Smooth muscle cell (in vitro differentiated cells): ENCODE data around the gene CHCHD6. TPM values are rescaled to one million over a fixed set of nuclear protein-coding genes. Genes with fewer than 3 reads are reported as not detected.

ENCODE experiments used
- DNase-seq: peaks from one replicate; lab custom pipeline; 2025; ENCODE audit not compliant: unreplicated experiment; lab: John Stamatoyannopoulos, UW
- H2AFZ ChIP-seq: fragments of 200-600 bp; sonication (generic); 2 replicates; pipeline ENCODE4 v1.6.0; 2016; ENCODE audit warnings: antibody characterized with exemption, low read depth, mild to moderate bottlenecking
- H3F3A ChIP-seq: fragments of 200-600 bp; sonication (generic); 2 replicates; pipeline ENCODE4 v1.6.0; 2017; ENCODE audit warnings: antibody characterized with exemption, low read depth
- H3K27ac ChIP-seq: fragments of 200-600 bp; sonication (generic); 2 replicates; pipeline ENCODE4 v1.5.1; 2016; ENCODE audit warnings: low read depth, mild to moderate bottlenecking
- H3K27me3 ChIP-seq: fragments of 200-600 bp; sonication (generic); 2 replicates; pipeline ENCODE4 v1.6.1; 2016; ENCODE audit warnings: low read depth, mild to moderate bottlenecking
- H3K36me3 ChIP-seq: fragments of 200-600 bp; sonication (generic); 2 replicates; pipeline ENCODE4 v1.5.1; 2016; ENCODE audit warnings: low read depth
- H3K4me1 ChIP-seq: fragments of 200-600 bp; sonication (generic); 2 replicates; pipeline ENCODE4 v1.5.1; 2016; ENCODE audit warnings: low read depth
- H3K4me2 ChIP-seq: fragments of 200-600 bp; sonication (generic); 2 replicates; pipeline ENCODE4 v1.6.0; 2016; ENCODE audit warnings: mild to moderate bottlenecking
- H3K4me3 ChIP-seq: fragments of 200-600 bp; sonication (generic); 2 replicates; pipeline ENCODE4 v1.5.1; 2016; ENCODE audit warnings: mild to moderate bottlenecking
- H3K79me2 ChIP-seq: fragments of 200-600 bp; sonication (generic); 2 replicates; pipeline ENCODE4 v1.6.0; 2016; ENCODE audit warnings: low read depth, mild to moderate bottlenecking
- H3K9ac ChIP-seq: fragments of 200-600 bp; sonication (generic); 2 replicates; pipeline ENCODE4 v1.6.0; 2016; ENCODE audit warnings: low read depth
- H3K9me3 ChIP-seq: fragments of 200-600 bp; sonication (generic); replicated peaks from 2 replicates; pipeline ENCODE4 v1.5.1; 2016; ENCODE audit warnings: low read depth
- H4K20me1 ChIP-seq: fragments of 200-600 bp; sonication (generic); 2 replicates; pipeline ENCODE4 v1.6.0; 2016; ENCODE audit warnings: low read depth
- CTCF ChIP-seq: fragments of 200-600 bp; sonication (generic); IDR thresholded peaks from 2 replicates; pipeline ENCODE4 v1.5.1; 2017; ENCODE audit warnings: borderline replicate concordance, mild to moderate bottlenecking, antibody characterized with exemption; ENCODE audit not compliant: insufficient read depth, poor library complexity, severe bottlenecking
- WGBS: methylation state at CpG from one replicate; pipeline ENCODE4 v1.1.7; 2016; ENCODE audit warnings: low lambda C conversion rate; 5-methylcytosine and 5-hydroxymethylcytosine counted together
- polyA plus RNA-seq: library from polyadenylated mRNA; unstranded; fragments of >200 nt; fragmentation: Nextera tagmentation; extraction: Ambion mirVana; gene quantifications from 2 replicates; pipeline ENCODE4 v1.2.1, GENCODE V29; 2016
- total RNA-seq: library from RNA; depleted of rRNA; stranded (reverse); fragments of >200 nt; gene quantifications from 2 replicates; pipeline ENCODE4 v1.2.3, GENCODE V29; 2014

CHCHD6 gene
- total and polyA plus RNA-seq, 2 experiments from 2014 or later, result 6.7 to 27.2 TPM

GRCh38 chr3:126984391-126985131 lies 280.5 kb downstream of the CHCHD6 start:
- peak overlapping the region; percentile 88 for H3K4me3 ChIP-seq
- DNase-seq, result no peak

GRCh38 chr3:126985132-126985985 lies 281.3 kb downstream of the CHCHD6 start:
- Histone ChIP-seq H3K9me3 (no peaks in the 10 kb centered on the region), H3K36me3 (no peaks in the 10 kb centered on the region), H4K20me1 (peaks cover 67% of the 10 kb centered on the region), H2AFZ (no peak overlapping the region), H3K79me2 (peaks cover 66% of the 10 kb centered on the region), H3K4me1 (peaks cover 17% of the 10 kb centered on the region), H3K9ac (no peak overlapping the region), H3F3A (no peaks in the 10 kb centered on the region), H3K27ac (no peak overlapping the region), H3K4me3 (peak overlapping the region; percentile 2), H3K4me2 (peak overlapping the region; percentile 96), H3K27me3 (no peaks in the 10 kb centered on the region)
- TF ChIP-seq CTCF, result no peak
- no peak for DNase-seq
- WGBS, result 76% methylated on average over 17 of the region's 17 CpGs

More at GRCh38 chr3:126984391-126985131, 280.5 kb downstream of the CHCHD6 start:
- Histone ChIP-seq H3K36me3 (no peaks in the 10 kb centered on the region), H3K4me1 (peaks cover 17% of the 10 kb centered on the region), H3F3A (no peaks in the 10 kb centered on the region), H3K27ac (no peak overlapping the region), H3K27me3 (no peaks in the 10 kb centered on the region), H3K79me2 (peaks cover 58% of the 10 kb centered on the region), H3K9me3 (no peaks in the 10 kb centered on the region), H4K20me1 (peaks cover 59% of the 10 kb centered on the region), H3K9ac (peak overlapping the region; percentile 68), H2AFZ (no peak overlapping the region), H3K4me2 (peak overlapping the region; percentile 96)
- TF ChIP-seq CTCF, result no peak
- WGBS, result 60% methylated on average over 20 of the region's 21 CpGs

GRCh38 chr3:126986001-126986400 lies 282.0 kb downstream of the CHCHD6 start:
- no peak for DNase-seq
- no peak for TF ChIP-seq CTCF

More at GRCh38 chr3:126986001-126986400, 282.0 kb downstream of the CHCHD6 start:
- no peak overlapping the region for H3K4me3 ChIP-seq
- H3K79me2 ChIP-seq, result peaks cover 70% of the 10 kb centered on the region
- H3K9ac ChIP-seq, result no peak overlapping the region
- 32% methylated on average over 9 of the region's 9 CpGs for WGBS
- no peaks in the 10 kb centered on the region for H3K36me3 ChIP-seq
- no peak overlapping the region for H3K27ac ChIP-seq
- peaks cover 17% of the 10 kb centered on the region for H3K4me1 ChIP-seq
- H3K9me3 ChIP-seq, result no peaks in the 10 kb centered on the region
- peak overlapping the region; percentile 96 for H3K4me2 ChIP-seq
- no peaks in the 10 kb centered on the region for H3F3A ChIP-seq
- H4K20me1 ChIP-seq, result peaks cover 73% of the 10 kb centered on the region
- no peak overlapping the region for H2AFZ ChIP-seq
- no peaks in the 10 kb centered on the region for H3K27me3 ChIP-seq
